GM10847 (cell line): ENCODE data around the gene CTRB2.

ENCODE experiments used
- POLR2A ChIP-seq: IDR thresholded peaks from 2 replicates; pipeline ENCODE4 v1.6.1; 2011; ENCODE audit not compliant: insufficient read length; ENCODE audit errors: extremely low read depth

The CTRB2 gene

DNA sequence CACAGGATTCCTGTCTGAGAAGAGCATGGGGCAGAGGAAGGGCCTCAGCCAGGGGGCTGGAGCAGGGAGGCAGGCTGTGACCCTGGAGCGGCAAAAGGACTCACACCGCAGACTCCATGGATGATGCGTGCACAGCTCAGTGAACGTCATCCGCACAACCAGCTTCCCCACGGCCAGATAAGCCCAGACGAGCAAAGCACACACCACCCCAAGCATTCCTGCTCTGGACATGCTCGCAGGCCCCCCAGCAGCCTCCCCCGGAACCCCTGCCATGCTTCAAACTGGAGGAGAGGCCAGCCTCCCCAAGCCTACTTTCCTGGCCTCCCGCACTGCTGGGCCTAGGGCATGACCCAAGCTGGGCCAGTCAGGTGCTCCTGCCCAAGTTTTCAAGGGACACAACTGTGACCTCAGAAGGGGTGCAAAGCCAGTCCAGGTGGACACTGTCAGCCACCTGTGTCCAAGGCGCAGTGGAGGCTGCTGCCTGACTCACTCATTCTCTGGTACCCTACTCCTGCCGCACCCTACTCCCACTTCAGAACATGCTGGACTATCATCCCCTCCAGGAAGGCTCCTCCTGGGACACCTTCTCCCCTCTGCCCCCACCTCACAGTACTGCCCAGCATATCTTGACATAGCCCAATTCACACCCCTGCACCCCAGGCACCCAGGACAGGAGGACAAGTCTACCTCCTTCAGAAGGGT, 39.7 kb upstream of the CTRB2 start:
- TF ChIP-seq POLR2A = no peak

DNA sequence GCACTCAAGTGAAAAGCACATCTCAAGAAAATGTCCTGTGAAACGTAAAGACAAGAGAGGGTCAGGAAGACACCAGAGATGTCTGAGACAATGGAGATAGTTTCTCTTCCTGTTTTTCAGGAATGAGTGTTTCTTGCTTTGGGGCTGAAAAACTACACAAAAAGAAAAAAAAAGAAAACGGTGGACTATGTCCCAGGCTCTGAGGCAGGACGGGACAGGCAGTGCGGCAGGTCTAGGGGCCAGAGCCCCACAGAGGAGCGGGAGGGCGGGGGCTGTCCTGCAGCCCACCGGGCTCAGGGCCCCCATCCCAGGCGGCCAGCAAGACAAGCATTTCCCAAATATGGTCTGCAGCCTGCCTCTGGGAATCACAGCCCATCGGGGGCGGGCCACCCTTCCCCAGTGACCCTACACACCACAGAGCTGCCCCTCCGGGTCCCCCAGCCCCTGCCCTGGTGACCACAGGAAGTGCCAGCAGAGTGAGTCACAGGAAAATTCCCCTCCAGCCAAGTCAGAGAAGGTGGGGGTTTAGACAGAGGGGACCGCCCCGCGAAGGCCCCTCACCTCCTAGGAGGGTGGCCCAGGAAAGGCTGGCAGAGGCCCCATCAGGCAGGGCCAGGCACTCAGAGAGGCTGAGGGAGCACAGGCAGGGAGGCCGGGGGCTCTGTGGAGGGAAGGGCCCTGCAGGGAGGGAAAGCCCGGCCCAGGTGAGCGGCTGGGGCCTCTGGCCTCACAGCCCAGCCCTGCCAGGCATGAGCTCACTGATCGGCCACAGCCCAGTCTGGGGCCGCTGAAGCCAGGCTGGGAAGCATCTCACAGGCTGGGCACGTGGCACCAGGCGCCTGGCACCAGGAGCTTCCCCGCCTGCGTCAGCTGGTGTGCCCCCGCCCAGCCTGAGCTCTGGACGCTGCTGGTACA, 38.1 kb upstream of the CTRB2 start:
- TF ChIP-seq POLR2A = no peak

DNA sequence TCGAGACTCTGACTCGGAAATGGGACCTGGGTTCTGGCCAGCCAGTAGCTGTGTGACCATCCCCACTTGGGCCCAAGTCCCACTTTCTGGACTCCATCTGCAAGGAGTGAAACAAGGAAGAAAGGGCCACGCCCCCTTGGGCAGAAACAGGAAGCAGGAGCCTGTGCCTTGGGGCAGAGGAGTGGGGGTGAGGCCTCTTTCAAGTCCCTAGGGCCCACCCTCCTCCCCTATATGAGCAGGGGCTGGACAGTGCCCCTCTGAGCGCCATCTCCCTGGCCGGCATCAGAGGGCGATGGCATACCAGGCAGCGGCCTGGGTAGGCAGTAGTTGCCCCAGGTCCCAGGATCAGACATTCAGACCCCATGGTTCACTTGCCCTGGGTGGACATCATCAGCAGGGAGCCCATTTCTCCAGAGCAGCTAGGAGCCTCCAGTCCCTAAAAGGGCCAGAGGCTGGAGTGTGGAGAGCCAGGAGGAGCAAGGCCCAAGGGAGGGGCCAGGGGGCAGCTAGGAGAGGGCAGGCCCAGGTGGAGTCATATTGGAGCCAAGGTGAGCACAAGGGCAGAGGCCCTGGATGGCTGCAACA, 37.4 kb upstream of the CTRB2 start:
- no peak for TF ChIP-seq POLR2A

DNA sequence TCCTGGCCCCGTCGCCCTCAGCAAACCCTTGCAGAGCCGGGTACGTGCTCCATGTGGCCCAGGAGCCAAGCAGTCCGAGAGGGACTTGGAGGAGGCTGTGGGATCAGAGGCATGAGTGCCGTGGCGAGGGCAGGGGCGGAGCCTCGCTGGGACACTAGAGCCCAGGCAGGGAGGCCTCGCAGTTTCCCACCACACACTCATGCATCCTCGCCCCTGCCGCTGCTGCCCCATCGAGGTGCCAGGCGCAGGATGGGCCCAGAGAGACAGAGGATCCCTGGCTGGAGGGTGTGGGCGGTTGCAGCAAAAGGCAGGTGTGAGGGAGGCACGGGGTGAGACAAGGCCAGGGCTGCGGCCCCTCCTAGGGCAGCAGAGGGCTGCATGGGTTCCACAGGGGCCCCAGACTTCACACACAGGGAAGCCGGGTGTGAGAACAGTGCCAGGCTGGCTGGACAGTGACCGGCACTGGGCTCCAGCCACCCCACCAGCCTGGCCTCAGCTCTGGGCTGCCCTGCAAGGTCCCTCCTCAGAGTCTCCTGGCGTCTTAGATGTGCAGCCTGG, 36.8 kb upstream of the CTRB2 start:
- no peak for TF ChIP-seq POLR2A

DNA sequence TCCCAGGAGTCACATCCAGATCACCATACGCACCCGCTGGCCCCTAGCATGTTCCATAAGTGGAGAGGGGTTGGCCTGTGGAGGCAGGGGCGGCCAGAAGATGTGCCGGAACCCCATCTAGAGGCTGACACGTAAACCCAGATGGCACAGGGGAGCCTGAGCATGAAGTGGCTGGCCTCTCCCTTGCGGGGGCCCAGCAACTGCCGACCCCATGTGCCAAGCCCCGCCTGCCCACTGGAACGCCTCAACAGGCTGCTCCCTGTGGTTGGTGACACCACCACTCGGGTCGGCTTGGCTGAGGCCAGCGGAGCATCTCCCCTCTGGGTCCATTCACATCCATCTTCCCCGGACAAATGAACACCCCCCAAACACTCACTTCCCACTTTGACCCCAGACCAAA, 35.0 kb upstream of the CTRB2 start:
- no peak for TF ChIP-seq POLR2A

DNA sequence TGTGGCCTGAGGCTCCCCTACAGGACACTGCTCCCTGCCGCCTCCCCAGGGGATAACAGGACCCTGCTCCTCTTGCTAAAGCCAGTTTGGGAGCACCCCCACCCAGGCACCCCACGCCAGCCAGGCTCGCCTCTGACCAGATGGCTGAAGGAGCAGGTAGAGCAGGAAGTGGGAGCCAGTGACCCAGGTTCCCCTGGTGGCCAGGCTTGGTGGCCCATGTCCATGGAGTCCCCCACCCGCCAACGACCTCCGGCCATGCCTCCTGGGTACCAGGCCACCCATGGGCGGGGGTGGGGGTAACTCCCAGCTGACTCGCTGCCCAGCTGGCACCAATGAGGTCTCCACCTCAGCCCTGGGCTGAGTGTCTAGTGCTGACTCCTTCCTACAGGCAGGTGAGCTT, 34.5 kb upstream of the CTRB2 start:
- no peak for TF ChIP-seq POLR2A

DNA sequence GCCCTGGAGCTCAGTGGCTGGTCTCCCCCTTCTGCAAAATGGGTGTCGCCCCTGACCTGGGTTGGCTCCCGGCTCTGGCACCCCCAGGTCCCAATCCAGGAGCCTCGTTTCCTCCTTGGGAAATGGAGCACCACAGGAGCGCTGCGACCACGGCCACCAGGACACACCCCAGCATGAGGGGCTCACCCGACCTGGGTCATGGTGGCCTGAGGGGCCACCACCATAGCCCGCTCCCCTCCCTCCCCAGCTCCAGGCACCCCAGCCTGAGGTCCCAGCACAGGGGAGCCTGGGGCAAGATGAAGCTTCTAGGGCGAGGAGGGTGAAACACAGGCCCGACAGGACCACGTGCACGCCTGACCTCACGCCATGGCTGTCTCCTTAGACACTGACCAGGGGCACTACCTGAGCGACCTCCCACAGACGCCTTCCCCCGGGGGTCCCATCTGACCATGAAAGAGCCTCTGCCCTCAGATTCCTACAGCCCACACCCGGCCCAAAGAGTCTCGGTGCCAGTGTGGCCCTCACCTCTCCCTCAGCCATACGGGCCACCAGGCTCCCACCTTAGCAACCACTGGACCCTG, 32.7 kb upstream of the CTRB2 start:
- no peak for TF ChIP-seq POLR2A

DNA sequence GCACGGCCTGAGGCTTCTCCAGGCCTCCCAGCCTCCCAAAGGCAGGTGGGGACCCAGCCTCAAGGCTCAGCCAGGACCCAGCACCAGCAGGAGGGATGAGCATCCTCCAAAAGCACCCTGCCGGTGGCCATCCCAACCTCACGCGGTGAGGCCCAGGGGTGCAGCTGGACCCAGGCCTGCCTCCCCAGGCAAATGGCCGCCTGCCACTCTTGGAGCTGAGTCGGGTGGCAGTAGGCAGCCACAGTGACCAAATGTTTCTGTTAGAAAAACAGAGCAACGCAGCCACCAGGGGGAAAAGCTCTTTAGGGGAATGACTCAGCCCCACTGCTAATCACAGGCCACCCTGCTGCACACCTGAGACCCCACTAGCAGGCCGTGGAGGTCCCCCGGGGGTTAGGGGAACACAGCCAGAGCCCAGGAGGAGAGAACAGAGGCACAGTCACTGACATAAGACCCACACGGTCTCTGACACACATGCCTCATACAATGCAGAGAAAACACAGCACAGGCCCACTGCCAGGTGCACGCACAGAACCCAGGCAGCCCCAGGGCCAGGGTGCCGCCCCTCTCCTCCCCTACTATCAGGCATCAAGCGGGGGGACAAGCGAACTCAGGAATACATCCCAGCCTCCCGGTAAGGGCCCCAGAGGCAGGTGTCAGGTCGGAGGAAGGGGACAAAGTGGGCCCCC, 32.0 kb upstream of the CTRB2 start:
- no peak for TF ChIP-seq POLR2A

DNA sequence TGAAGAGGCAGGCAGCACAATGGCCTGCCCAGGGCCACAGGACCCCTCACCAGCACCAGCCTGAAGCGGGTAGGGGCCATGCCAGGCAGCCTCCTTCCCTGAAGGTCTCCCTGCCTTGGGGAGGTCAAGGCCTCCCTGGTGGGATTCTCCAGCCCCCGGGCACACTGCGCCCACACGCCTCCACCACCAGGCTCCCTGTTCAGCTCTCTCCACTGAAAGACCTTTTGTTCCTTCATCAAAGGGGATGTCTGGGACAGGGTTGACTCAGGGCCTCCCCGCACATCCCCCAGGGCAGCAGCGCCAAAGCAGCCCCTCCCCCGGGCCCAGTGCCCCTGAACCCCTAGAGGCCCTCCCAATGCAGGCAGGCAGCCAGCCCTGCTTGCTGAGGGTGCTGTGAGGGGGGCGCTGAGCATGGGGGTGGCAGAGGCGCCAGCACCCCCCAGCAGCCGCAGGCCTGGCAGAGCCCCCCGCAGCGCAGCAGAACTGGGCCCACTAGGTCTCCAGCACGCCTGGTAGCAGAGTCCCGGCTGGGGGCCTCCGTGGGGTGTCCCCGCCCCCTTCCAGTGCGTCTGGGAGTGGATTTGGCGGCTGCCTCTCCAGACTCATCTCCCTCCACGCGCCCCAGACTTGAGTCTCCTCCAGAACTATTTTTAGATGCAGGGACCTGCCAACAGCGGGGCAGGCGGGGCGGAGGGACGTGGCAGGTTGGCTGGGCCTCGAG, 31.3 kb upstream of the CTRB2 start:
- no peak for TF ChIP-seq POLR2A

DNA sequence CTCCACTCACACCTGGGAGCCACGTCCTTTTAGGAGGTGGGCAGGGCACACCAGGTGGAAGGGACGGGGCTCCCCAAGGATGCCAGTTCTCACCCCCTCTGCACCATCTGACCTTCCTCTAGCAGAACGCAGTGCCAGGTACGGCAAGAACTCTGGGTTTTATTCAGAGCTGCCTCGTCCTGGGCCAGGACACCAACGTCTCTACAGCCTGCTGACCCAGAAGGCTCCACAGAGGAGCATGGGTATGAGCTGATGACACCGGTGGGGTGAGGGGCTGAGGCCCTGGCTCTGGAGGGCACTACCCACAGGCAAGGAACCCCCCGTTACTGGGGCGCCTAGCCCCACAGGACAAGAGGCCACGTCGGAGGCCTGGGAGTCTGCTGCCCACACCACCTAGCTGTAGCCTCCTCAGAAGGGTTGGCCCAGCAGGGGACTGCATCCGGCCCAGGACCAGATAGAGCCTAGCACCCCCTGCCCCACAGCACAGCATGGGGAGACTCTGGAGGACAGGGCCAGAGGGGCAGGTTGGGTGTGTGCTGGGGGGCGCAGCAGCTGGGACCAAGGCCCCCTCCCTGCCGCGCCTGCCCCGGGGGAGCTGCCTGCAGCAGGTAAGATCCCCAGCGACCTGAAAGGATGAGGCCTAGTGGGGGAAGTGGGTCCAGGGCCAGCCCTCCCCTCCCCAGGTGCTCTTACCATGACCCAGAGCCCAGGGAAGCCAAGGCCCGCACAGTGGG, 30.6 kb upstream of the CTRB2 start:
- no peak for TF ChIP-seq POLR2A

DNA sequence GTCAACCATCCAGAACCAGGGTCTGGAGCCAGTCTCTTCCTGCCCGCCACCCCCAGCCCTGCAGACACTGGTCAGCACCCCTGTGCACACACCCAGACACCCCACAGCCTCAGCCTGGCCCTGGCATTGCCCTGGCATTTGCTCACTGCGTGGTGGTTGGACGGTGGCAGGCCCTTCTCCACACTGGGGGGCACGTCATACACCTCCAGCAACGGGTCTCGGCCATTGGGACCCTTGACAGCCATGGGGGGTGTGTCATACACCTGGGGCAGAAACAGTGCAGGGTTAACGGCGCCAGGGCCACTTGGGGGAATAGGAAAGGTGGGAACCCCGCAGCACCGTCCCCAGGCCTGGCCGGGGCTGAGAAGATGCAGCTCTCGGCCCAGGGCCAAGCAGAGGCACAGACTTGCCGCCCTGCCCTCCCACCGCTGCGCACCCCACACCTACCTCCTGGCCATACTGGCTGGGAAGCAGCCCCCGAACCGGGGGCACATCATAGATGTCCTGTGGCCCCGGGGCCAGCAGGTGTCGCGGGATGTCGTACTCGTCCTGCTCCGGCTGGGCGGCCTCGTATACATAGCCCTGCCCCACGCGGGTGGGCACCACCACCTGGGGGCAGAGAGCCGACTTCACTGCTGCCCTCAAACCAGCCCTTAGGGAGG, 29.9 kb upstream of the CTRB2 start:
- TF ChIP-seq POLR2A = no peak

DNA sequence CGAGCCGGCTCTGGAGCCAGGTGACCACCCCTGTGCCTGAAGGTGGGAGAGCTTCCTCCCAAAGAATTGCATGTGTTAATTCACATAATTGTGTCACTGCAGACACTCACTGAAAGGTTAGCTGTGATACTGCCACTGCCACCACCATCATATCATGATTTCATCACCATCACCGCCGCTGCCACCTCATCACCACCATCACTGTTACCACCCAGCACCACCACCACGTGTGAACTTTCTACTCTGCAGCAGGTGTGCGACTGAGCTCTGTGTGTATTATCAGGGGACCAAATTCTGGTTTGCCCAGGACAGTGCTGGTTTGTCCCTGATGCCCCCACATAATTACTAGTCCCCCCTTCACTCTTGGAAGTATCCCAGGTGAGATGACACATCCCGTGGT, 29.3 kb upstream of the CTRB2 start:
- no peak for TF ChIP-seq POLR2A

DNA sequence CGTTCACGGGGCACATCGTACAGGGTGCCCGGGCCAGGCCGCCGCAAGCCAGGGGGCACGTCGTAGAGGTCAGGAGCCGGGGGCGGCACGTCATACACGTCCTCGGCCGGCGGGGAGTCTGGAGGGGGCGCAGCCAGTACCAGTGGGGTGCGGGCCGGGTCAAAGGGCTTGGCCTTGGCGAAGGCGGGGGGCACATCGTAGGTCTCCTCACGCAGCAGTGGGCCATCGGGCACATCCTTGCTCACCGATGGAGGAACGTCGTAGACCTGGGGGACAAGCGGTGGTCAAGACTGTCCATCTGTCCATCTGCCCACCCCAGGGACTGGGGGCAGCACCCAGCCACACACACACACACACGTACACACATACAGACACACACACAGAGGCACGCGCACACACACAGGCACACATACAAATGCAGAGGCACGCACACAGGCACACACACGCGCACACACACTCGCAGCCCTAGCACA, 28.8 kb upstream of the CTRB2 start:
- TF ChIP-seq POLR2A = no peak
